Measurements from ENCODE around the gene ZNF853.
"Not testable (repeated sequence)": the region's sequence is repeated elsewhere in the genome, so short reads cannot be mapped to it uniquely, and the experiment has no call there.

Gene ZNF853

DNA sequence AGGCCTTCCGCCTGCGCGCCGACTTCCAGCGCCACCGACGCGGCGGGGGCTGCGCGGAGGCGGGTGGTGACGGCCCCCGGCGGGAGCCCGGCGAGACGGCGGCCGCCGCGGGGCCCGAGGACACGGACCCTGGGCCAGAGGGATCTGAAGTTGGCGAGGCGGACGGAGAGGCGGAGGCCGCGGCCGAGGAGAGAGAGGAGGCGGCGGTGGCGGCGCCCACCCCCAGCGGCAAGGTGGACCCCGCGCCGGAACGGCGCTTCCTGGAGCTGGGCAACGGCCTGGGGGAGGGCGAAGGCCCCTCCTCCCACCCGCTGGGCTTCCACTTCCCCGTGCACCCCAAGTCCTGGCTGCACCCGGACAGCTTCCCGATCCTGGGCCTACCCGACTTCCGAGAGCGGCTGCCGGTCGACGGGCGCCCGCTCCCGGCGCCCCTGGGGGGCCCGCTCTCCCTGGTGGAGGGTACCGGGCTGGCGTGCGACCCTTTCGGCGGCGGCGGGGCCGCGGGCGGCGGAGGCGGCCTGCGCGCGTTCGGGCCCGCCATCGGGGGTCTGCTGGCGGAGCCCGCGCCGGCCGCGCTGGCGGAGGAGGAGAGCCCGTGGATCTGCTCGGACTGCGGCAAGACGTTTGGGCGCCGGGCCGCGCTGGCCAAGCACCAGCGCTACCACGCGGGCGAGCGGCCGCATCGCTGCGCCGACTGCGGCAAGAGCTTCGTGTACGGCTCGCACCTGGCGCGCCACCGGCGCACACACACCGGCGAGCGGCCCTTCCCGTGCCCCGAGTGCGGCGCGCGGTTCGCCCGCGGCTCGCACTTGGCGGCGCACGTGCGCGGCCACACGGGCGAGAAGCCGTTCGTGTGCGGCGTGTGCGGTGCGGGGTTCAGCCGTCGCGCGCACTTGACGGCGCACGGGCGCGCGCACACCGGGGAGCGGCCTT, 37.9 kb downstream of the ZNF853 start:
- DNase-seq: no peak

DNA sequence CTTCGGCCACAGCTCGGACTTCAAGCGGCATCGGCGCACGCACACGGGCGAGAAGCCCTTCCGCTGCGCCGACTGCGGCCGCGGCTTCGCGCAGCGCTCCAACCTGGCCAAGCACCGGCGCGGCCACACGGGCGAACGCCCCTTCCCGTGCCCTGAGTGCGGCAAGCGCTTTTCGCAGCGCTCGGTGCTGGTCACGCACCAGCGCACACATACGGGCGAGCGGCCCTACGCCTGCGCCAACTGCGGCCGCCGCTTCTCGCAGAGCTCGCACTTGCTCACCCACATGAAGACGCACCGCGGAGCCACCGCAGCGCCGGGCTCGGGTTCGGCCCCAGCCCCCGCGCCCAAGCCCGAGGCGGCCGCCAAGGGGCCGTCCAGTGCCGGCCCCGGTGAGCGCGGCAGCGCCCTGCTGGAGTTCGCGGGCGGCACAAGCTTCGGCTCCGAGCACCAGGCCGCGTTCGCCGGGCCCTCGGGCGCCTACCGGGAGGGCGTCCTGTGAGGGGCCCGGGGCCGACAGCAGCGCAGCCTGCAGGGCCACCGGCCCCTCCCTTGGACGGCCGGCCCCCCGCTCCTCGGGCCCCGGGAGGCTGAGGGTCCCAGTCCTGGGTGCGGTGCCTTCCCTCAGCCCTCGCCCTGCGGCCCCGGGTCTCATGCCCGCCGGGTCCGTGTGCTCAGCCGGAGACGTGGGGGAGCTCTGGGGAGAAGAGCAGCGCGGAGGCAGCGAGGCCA, 38.9 kb downstream of the ZNF853 start:
- DNase-seq: no peak

GRCh38 chr7:6654842-6655610, 39.6 kb downstream of the ZNF853 start:
- DNase-seq: no peak

DNA sequence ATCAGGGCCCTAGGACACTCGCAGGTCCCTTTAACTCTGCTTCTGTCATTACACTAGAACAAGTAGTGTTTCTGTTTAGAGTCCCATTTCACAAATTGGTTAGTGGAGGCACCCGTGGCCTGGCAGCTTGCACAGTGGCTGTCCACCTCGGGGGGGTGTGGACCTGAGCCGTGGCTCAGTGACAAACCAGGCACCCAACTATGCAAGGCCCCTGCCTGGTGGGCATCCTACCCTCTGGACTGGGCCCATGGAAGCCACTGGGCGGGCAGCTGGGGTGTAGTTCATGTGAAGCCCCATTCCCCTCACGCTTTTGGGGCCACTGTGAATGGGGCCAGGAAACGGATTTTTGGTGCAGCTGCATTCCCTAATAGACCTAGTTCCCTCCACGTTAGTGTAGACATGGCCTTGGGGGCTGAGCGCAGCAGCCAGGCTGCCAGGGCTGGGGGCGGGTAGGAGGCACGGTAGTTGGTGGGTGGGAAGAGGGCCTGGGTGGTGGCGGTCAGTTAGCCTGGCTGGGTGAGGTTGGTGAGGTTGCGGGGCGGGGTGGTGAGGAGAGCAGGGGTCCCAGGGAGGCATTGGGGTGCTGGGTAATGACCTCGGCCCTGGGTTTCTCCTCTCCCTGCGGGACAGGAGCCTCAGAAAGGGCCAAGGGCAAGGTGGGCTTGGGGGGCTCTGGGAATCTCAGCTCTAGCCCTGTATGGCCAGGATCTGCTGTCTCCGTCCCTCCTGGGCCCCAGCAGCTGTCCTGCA, 40.4 kb downstream of the ZNF853 start:
- no peak for DNase-seq

DNA sequence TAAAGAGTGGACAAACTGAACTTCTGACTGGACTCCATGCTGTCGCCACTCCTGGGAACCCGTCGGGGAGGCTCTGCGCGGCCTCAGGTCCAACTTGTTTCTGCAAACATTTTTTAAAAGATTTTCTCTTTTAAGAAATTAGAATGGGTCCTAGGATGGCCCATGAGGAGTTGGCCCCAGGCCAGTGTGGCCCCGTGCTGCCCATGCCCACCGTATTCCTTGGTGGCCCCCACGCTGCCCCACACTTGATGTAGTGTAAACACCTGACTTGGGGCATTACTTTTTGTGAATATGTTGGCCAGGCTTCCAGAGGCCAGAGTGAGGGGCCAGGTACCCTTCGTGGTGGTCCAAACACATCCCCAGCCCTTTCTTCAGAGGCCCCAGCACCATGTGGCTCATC, 41.0 kb downstream of the ZNF853 start:
- no peak for DNase-seq

DNA sequence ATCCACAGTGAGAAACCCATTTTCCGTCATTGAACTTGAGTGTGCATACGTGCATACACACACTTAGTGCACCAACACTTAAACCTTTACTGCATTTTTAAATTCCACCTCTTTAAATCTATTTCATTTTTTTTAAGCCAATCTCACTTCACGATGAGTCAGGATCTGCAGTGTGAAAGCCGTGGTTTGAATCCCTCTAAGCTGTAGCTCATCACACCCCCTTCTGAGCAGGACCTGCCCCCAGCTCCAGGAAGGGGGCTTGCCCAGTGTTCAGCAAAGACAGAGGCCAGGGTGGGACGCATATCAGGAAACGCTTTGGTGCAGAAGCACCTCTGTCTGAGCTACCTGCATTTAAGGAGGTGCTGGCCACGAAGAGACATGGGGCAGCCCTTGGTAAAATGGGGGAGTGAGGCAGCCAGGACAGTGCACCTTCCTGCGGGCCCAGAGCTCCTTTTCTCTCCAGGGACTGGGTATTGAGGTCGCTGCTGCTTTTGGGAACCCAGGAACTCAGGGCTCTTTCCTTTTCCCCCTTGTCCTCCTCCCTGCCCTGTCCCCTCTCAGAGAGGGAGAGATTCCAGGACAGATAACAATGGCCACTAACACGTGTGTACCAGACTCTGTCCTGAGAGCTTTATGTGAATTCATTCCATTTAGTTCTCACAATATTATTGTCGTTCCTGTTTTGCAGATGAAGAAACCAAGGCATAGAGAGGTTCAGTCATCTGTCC, 43.4 kb downstream of the ZNF853 start:
- no peak for DNase-seq

GRCh38 chr7:6670851-6671250, 55.4 kb downstream of the ZNF853 start:
- DNase-seq: not testable (repeated sequence)
